GM13977 (cell line): Measurements from ENCODE around the gene DHX32.
A peak's percentile ranks its signal among the peaks of the same experiment; 100 is the strongest.

Experiments used
- DNase-seq: peaks from one replicate; pipeline ENCODE4 v3.0.0; 2012; ENCODE audit warnings: low spot score
- CTCF ChIP-seq: IDR thresholded peaks from 2 replicates; pipeline ENCODE4 v1.5.1; 2012; ENCODE audit warnings: mild to moderate bottlenecking, control low read depth; ENCODE audit not compliant: insufficient read depth; ENCODE audit errors: extremely low read depth, missing control alignments
- in situ Hi-C: fragments of 300-500 bp; cut with MboI; formaldehyde crosslinking; loops from one replicate; pipeline ENCODE4 v1.12.0; 2022; ENCODE audit warnings: low sequenced_read_pairs, low pct_unique_long_range_greater_than_20kb, mixed read lengths, inconsistent platforms; ENCODE audit not compliant: unreplicated experiment

DHX32 gene

GRCh38 chr10:125820701-125821100, 60.4 kb downstream of the DHX32 start:
- no peak for TF ChIP-seq CTCF
- in situ Hi-C loops, result no loop called here
- DNase-seq, result peak; percentile 58

DNA sequence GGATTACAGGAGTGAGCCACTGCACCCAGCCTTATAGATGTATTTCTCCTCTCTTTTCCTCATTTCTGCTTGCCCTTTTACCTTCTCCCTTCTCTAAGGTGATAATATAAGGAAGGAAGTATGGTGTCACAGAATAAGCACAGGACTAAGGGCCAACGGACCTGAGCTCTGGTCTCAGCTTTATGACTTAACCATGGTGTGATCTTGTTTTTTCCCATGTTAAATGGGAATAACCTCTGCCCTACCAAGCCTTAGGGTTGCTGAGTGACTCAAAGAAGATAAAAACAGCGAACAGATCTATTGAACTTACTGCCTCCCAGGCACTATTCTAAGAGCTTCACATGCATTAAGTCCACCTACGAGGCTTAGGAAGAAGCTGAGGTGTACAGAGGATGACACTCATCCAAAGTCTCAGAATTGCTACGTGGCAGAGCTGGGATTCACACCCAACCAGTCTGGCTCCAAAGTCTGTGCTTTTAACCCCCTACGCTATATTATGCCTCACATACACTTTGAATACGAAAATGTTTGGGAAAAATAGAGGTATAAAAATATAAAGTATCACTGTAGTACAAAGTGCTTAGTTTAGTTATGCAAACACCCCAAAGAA, 63.6 kb downstream of the DHX32 start:
- no peak for TF ChIP-seq CTCF

DNA sequence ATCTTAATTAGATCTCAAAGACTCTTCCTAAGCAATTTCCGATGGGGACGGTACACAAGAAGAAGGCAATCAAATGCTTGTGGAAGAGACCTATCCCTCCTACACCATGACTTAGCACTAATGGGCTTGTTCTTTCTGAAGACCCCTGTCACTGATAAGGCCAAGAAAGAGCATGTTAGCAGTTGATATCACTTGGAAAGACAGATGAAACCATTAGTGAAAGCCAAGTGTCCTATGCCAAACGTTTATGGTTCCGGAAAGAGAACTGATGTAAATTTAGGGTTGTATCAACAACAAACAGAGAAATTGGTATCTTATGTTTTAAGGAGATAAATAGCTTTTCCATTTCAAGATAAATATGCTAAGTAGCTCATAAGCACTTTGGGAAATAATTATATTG, 64.5 kb downstream of the DHX32 start:
- in situ Hi-C loops, result no loop called here
- no peak for DNase-seq
- no peak for TF ChIP-seq CTCF

More for the DNA sequence above, 63.6 kb downstream of the DHX32 start:
- DNase-seq, result no peak
- in situ Hi-C loops, result no loop called here

DNA sequence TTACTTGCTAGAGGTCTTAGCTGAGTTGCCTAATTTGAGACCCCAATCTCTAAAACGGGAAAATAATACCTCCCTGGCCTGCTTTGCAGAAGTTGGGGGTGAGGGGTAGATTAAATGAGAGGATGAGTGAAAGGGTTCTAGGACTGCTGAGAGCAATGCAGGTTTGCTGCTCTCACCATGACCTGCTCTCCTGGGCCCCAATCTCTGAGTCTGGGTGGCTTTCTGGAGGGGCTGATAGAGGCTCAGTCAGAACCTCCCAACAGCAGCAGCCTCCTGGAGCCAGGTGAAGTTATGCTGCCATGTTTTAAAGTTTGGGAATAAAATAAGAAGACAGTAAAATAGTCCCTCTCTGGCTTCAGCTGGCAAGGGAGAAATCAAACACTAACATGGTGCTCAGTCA, 65.3 kb downstream of the DHX32 start:
- in situ Hi-C loops, result no loop called here
- no peak for TF ChIP-seq CTCF
- no peak for DNase-seq

DNA sequence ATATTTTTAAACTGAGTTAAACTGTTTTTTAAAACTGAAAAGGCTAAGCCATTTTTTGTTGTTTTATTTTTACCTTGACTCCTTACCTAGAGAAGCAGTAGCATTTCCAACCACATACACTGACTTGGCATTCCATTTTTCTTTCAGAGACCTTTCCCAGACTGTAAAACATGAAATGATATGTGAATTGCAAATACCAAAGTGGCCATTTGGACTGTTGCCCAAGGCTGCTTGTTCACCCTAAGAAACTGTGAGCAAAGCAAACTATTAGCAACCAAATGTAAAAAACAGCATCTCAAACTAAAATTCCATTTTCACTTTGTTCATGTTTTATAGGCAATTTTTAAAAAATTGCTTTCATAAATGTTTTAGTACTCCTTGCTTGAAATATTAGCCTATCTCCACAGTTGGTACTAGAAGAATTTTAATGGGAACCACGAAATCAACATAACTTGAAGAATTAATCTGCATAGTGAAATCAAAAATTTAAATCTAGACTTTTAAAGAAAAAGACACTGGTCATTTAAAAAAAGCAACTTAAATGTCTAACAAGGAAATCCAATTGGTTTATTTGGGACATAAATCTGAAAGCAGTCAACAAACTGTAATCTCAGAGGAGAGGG, 68.9 kb downstream of the DHX32 start:
- in situ Hi-C loops, result no loop called here
- no peak for TF ChIP-seq CTCF
- DNase-seq, result no peak

DNA sequence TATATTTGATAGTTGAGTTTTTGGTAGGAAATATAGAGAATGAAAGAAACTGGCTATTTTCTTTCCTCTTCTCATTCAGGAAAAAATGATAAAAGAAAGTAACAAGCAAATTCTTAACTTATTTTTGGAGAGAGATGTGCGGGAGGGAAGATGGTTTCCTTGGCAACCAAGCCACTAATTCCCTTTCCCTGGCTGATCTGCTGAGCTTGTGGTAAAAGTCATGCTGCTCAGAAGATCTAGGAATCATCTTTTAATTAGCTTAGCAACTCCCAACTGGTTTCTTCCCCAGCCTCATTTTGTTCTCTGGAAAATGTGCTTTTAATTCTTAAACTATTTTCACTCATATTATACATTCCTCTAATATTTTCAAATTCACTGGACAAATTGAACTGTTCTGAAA, 69.8 kb downstream of the DHX32 start:
- in situ Hi-C loops, result no loop called here
- no peak for DNase-seq
- no peak for TF ChIP-seq CTCF
